GM10266 (cell line): ENCODE measurements around the gene PLXNA2.

Experiments used
- DNase-seq: peaks from one replicate; pipeline ENCODE4 v3.0.0; 2012; ENCODE audit errors: extremely low spot score
- TF ChIP-seq, protein P1 (sequence below): IDR thresholded peaks from 2 replicates; pipeline ENCODE4 v1.5.1; 2012; ENCODE audit warnings: mild to moderate bottlenecking, low read depth; ENCODE audit not compliant: control insufficient read depth, insufficient read depth; ENCODE audit errors: missing control alignments

PLXNA2 gene

GRCh38 chr1:208026880-208027438 lies 217.2 kb downstream of the PLXNA2 start:
- no peak for DNase-seq
- TF ChIP-seq, protein P1, sequence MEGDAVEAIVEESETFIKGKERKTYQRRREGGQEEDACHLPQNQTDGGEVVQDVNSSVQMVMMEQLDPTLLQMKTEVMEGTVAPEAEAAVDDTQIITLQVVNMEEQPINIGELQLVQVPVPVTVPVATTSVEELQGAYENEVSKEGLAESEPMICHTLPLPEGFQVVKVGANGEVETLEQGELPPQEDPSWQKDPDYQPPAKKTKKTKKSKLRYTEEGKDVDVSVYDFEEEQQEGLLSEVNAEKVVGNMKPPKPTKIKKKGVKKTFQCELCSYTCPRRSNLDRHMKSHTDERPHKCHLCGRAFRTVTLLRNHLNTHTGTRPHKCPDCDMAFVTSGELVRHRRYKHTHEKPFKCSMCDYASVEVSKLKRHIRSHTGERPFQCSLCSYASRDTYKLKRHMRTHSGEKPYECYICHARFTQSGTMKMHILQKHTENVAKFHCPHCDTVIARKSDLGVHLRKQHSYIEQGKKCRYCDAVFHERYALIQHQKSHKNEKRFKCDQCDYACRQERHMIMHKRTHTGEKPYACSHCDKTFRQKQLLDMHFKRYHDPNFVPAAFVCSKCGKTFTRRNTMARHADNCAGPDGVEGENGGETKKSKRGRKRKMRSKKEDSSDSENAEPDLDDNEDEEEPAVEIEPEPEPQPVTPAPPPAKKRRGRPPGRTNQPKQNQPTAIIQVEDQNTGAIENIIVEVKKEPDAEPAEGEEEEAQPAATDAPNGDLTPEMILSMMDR, result no peak

DNA sequence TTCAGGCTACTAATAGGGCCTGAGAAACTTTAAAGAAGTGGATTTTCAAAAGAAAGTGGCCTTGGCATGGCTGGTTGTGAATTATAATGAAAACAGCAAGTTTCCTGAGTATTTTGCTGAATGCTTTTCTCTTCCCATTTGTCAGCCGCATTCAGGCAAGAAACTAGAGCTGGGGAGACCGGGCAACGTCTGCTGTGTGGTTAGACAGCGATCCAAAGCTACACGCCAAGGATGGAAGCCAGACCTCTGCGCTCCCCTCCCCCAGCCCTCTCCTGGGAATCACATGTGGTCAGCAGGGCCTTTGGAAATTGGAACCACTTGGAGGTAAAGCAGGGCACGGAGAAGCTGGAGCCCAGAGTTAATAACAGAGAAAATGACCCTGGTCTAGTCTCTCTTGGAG lies 219.2 kb downstream of the PLXNA2 start:
- DNase-seq, result no peak
- TF ChIP-seq, protein P1, result no peak

DNA sequence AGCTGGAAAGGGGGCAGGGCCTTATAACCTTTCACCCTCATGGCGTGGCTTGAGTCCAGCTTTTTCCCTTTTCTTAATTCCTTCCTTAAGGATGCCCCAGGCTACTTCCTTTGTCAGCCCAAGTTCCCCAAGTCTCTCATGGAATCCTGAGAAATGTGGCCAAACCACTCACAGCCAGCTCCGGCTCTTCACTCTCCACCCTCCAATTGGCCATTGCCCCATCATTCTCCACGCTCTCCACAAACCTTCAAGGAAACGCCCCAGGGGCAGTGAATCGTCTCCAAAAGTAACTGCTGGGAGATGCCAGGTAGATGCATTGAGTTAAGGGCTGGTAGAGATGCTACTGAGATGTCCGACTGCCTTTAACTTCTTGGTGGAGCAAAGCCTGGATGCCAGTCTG lies 219.8 kb downstream of the PLXNA2 start:
- DNase-seq, result no peak
- TF ChIP-seq, protein P1, result no peak

GRCh38 chr1:208019257-208019656 lies 224.9 kb downstream of the PLXNA2 start:
- no peak for DNase-seq
- TF ChIP-seq, protein P1, result no peak

- TF ChIP-seq, protein P1, result no peak
These were observed 228.9 kb downstream of the PLXNA2 start for GRCh38 chr1:208015255-208015654.

GRCh38 chr1:208013210-208013609 lies 231.0 kb downstream of the PLXNA2 start:
- TF ChIP-seq, protein P1, result no peak
- no peak for DNase-seq

More at GRCh38 chr1:208015255-208015654, 228.9 kb downstream of the PLXNA2 start:
- no peak for DNase-seq

DNA sequence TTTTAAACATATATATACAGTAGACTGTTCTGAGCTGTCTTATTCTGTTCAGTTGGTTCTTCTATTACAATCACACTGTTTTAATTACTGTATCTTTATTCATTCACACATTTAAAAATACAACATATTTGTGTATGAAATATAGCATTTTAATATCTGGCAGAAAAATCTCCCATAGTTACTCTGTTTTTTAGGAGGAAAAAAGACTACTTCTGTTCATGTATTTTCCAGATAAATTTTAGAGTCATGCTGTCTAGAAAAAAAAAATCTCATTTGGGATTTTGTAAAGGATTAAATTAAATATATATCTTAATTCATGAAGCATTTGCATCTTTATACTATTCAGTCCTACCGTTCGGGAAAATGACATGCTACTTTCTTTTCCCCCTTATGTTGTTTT lies 231.5 kb downstream of the PLXNA2 start:
- no peak for DNase-seq
- TF ChIP-seq, protein P1, result no peak
